ENCODE data around the gene TMEM123. TPM values are rescaled to one million over a fixed set of nuclear protein-coding genes. Genes with fewer than 3 reads are reported as not detected.
"Not testable (repeated sequence)": the region's sequence is repeated elsewhere in the genome, so short reads cannot be mapped to it uniquely, and the experiment has no call there.

Gene TMEM123
- total and polyA plus RNA-seq, 2 donors (not counting 1 experiment from before 2014, with no cell fraction given): 36.7 to 422 TPM

GRCh38 chr11:102439063-102439363 lies 13.6 kb downstream of the TMEM123 start:
- ATAC-seq (ENCODE audit: low read depth); H3K9me3 ChIP-seq (ENCODE audit: control extremely low read depth in 1 of 3, control insufficient read depth in 2 of 3, insufficient read depth in 1 of 3, low read length in 2 of 3); H3K9me3 Mint-ChIP-seq (ENCODE audit: insufficient read depth); intact Hi-C loops (cut with micrococcal nuclease); H3K27me3 Mint-ChIP-seq; H3K27me3 ChIP-seq (replicated peaks in 1 of 4; ENCODE audit: control extremely low read depth in 1 of 4, control insufficient read depth in 3 of 4, insufficient read depth in 4 of 4, low read length in 3 of 4); H3K27ac ChIP-seq (ENCODE audit: low read length in 2 of 2); H3K4me2 ChIP-seq (replicated peaks; ENCODE audit: low read depth, low read length, poor library complexity, severe bottlenecking); DNase-seq; H3K9ac ChIP-seq (ENCODE audit: low read length); H3K4me3 ChIP-seq (ENCODE audit: control extremely low read depth in 1 of 5, extremely low read depth in 1 of 5, insufficient read depth in 1 of 5, low read depth in 2 of 5, low read length in 4 of 5); H3K4me1 ChIP-seq (ENCODE audit: control insufficient read depth in 2 of 2, insufficient read depth in 2 of 2, low read length in 2 of 2); H3K4me3 Mint-ChIP-seq; H3K27ac Mint-ChIP-seq; H2AFZ ChIP-seq (ENCODE audit: insufficient read depth, low read depth, low read length, poor library complexity, severe bottlenecking): not testable (repeated sequence)
- Histone ChIP-seq H3K79me2 (ENCODE audit: control insufficient read depth, insufficient read depth, low read length) (peaks cover 77% of the 10 kb centered on the region), H3K36me3 (replicated peaks in 1 of 2; ENCODE audit: control extremely low read depth in 1 of 2, control insufficient read depth in 1 of 2, extremely low read depth in 1 of 2, insufficient read depth in 2 of 2, low read length in 1 of 2) (peaks cover 7 to 16% of the 10 kb centered on the region in 2 experiments), H4K20me1 (ENCODE audit: control insufficient read depth, insufficient read depth, low read length, poor library complexity, severe bottlenecking) (peaks cover 20% of the 10 kb centered on the region)
- POLR2A ChIA-PET: interaction anchor here (1.2 kb wide), 1 partner anchor 13 kb away, joined by 3 read pairs; no protein-coding TSS in a partner anchor
- WGBS (ENCODE audit: insufficient coverage): 89% methylated on average over 4 of the region's 4 CpGs
- peaks cover 49% of the 10 kb centered on the region for H3K4me1 Mint-ChIP-seq
- CTCF ChIA-PET: interaction anchor here (1.8 kb wide), 1 partner anchor 19 kb away, joined by 3 read pairs; no protein-coding TSS in a partner anchor

GRCh38 chr11:102438311-102439062 lies 14.1 kb downstream of the TMEM123 start:
- ATAC-seq (ENCODE audit: low read depth): no peak
- CTCF ChIA-PET: interaction anchor here (1.8 kb wide), 1 partner anchor 18 kb away, joined by 3 read pairs; no protein-coding TSS in a partner anchor
- no peak overlapping the region for H3K4me3 Mint-ChIP-seq

More at GRCh38 chr11:102438311-102439062, 14.1 kb downstream of the TMEM123 start:
- no peaks in the 10 kb centered on the region for H3K9me3 Mint-ChIP-seq (ENCODE audit: insufficient read depth)
- Histone ChIP-seq H3K4me3 (ENCODE audit: control extremely low read depth in 1 of 5, extremely low read depth in 1 of 5, insufficient read depth in 1 of 5, low read depth in 2 of 5, low read length in 4 of 5) (no peak overlapping the region), H4K20me1 (ENCODE audit: control insufficient read depth, insufficient read depth, low read length, poor library complexity, severe bottlenecking) (peaks cover 20% of the 10 kb centered on the region), H3K4me2 (replicated peaks; ENCODE audit: low read depth, low read length, poor library complexity, severe bottlenecking) (no peak overlapping the region), H3K27me3 (replicated peaks in 1 of 4; ENCODE audit: control extremely low read depth in 1 of 4, control insufficient read depth in 3 of 4, insufficient read depth in 4 of 4, low read length in 3 of 4) (no peaks in the 10 kb centered on the region), H3K9me3 (ENCODE audit: control extremely low read depth in 1 of 3, control insufficient read depth in 2 of 3, insufficient read depth in 1 of 3, low read length in 2 of 3) (peaks cover 0 to 1% (median 0%) of the 10 kb centered on the region in 3 donors), H2AFZ (ENCODE audit: insufficient read depth, low read depth, low read length, poor library complexity, severe bottlenecking) (no peak overlapping the region), H3K36me3 (replicated peaks in 1 of 2; ENCODE audit: control extremely low read depth in 1 of 2, control insufficient read depth in 1 of 2, extremely low read depth in 1 of 2, insufficient read depth in 2 of 2, low read length in 1 of 2) (peaks cover 7 to 16% of the 10 kb centered on the region in 2 experiments), H3K27ac (ENCODE audit: low read length in 2 of 2) (no peak overlapping the region), H3K79me2 (ENCODE audit: control insufficient read depth, insufficient read depth, low read length) (peaks cover 77% of the 10 kb centered on the region), H3K4me1 (ENCODE audit: control insufficient read depth in 2 of 2, insufficient read depth in 2 of 2, low read length in 2 of 2) (no peaks in the 10 kb centered on the region), H3K9ac (ENCODE audit: low read length) (no peak overlapping the region)
- no peaks in the 10 kb centered on the region for H3K27me3 Mint-ChIP-seq
- no peak for TF ChIP-seq CTCF (IDR thresholded peaks at IDR 0.05)
- TF ChIP-seq EZH2 (IDR thresholded peaks at IDR 0.05; ENCODE audit: borderline replicate concordance, insufficient read depth, low read depth, low read length, poor library complexity, severe bottlenecking): no peak
- POLR2A ChIA-PET: no interaction called here
- intact Hi-C loops (cut with micrococcal nuclease): no loop called here
- DNase-seq: no peak
- peaks cover 44% of the 10 kb centered on the region for H3K4me1 Mint-ChIP-seq
- 97% methylated on average over 13 of the region's 18 CpGs for WGBS (ENCODE audit: insufficient coverage)
- no peak overlapping the region for H3K27ac Mint-ChIP-seq

Measured in B cell (primary cell).